ENCODE measurements around the gene MLPH. TPM values are rescaled to one million over a fixed set of nuclear protein-coding genes. Genes with fewer than 3 reads are reported as not detected.

The MLPH gene
- total and polyA plus RNA-seq, 2 of the 4 experiments (the other 2 are of a cell fraction): 13.8 to 21.6 TPM

DNA sequence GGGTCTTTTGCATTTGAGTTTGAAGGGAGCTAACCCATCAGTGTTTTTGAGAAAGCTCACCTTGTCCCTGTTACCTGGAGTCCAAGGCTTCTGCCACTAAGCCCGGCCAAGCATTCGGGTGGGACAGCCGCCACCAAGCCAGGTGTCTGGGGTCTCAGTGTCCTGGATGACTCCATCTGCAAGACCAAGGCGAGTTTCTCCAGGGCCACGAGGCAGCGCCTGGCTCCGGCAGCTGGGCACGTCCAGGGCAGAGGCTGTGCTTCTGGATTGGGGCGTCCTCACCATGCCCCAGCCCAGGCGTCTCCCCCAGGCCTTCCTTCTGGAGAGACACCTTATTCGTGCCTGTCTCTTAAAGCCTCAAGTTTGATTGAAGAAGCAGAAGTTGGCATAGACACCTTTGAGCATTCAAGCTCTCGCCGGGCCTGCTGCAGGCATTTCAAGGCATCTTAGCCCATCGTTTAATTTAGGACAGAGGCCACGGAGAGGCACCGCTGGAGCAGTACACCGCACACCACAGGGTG lies 24.9 kb downstream of the MLPH start:
- Histone ChIP-seq H2BK5ac (ENCODE audit: low read depth, low read length, poor library complexity, severe bottlenecking) (no peak overlapping the region), H3K79me1 (ENCODE audit: low read depth in 1 of 2, low read length in 2 of 2) (peaks cover 2 to 33% of the 10 kb centered on the region in 2 experiments; a peak in 3 of 4 replicates), H3K36me3 (ENCODE audit: control insufficient read depth, insufficient read depth, low read length) (peaks cover 2% of the 10 kb centered on the region; the same call in 1 of the 2 replicates), H3K18ac (ENCODE audit: low read depth, low read length) (peak overlapping the region; percentile 16; the same call in 1 of the 2 replicates), H3K23ac (ENCODE audit: low read depth, low read length) (no peak overlapping the region), H3K27ac (ENCODE audit: insufficient read depth, low read length) (peak overlapping the region; percentile 82; the same call in 1 of the 2 replicates), H4K91ac (ENCODE audit: insufficient read depth, low read depth, low read length) (no peak overlapping the region), H3K9ac (ENCODE audit: low read depth, low read length) (peak overlapping the region; percentile 32; the same call in 1 of the 2 replicates), H3K27me3 (ENCODE audit: control insufficient read depth, insufficient read depth, low read length) (no peaks in the 10 kb centered on the region), H3K56ac (ENCODE audit: extremely low read depth, insufficient read depth, low read length) (no peak overlapping the region), H2AK9ac (replicated peaks; ENCODE audit: low read depth, low read length, poor library complexity) (no peak overlapping the region), H2AK5ac (ENCODE audit: low read depth, low read length) (peak overlapping the region; percentile 22; the same call in 1 of the 2 replicates), H4K5ac (ENCODE audit: low read depth, low read length) (peak overlapping the region; percentile 58; the same call in 1 of the 2 replicates), H2AFZ (replicated peaks; ENCODE audit: low read length, poor library complexity) (no peak overlapping the region), H3K9me1 (ENCODE audit: insufficient read depth, low read length) (0 out of 2 replicates have a peak, but pooled peaks cover 3% of the 10 kb centered on the region), H3K14ac (replicated peaks; ENCODE audit: low read depth, low read length) (no peak overlapping the region), H4K8ac (ENCODE audit: low read depth in 2 of 2, low read length in 2 of 2) (no peak overlapping the region; a peak in 1 of 4 replicates), H3K4me3 (ENCODE audit: insufficient read depth, low read depth, low read length) (no peak overlapping the region), H3K4me2 (ENCODE audit: low read depth, low read length) (no peak overlapping the region; the same call in 1 of the 2 replicates), H3K9me3 (ENCODE audit: control insufficient read depth, insufficient read depth, low read length) (no peaks in the 10 kb centered on the region), H3K4me1 (ENCODE audit: control insufficient read depth, insufficient read depth, low read length) (peaks cover 18% of the 10 kb centered on the region; the same call in 1 of the 2 replicates), H4K20me1 (ENCODE audit: insufficient read depth, low read length) (no peaks in the 10 kb centered on the region), H2BK20ac (ENCODE audit: low read depth, low read length) (peak overlapping the region; percentile 5; the same call in 1 of the 2 replicates), H2BK120ac (ENCODE audit: low read depth, low read length) (no peak overlapping the region), H2BK15ac (ENCODE audit: low read depth, low read length) (no peak overlapping the region), H3K4ac (ENCODE audit: low read depth, low read length) (peak overlapping the region; percentile 32; the same call in 1 of the 2 replicates)
- dilution Hi-C loops (cut with HindIII; ENCODE audit: low sequenced_read_pairs, unreplicated experiment) (no loop called here), in situ Hi-C loops (cut with MboI; ENCODE audit: low sequenced_read_pairs) (loop anchor here (10.0 kb wide), 1 partner anchor 233 kb away; no protein-coding TSS in a partner anchor), intact Hi-C loops (cut with micrococcal nuclease) (loop anchor here (1.0 to 5.0 kb wide), 5 partner anchors 37 to 390 kb away; no protein-coding TSS in a partner anchor)
- WGBS, 2 experiments (ENCODE audit: extremely low coverage in 2 of 2, insufficient read length in 1 of 2): 95% methylated on average over 6 of the region's 17 CpGs; no CpG with 5 or more reads in 1 of the 2 experiments
- POLR2A ChIA-PET (ENCODE audit: unreplicated experiment): no interaction called here
- no peak for TF ChIP-seq MXI1 (IDR thresholded peaks at IDR 0.05; ENCODE audit: borderline replicate concordance, low read depth, low read length)
- TF ChIP-seq FOS (IDR thresholded peaks at IDR 0.05; ENCODE audit: low read depth, low read length): no peak
- no peak for TF ChIP-seq RAD21 (IDR thresholded peaks at IDR 0.05; ENCODE audit: low read length)
- no peak for TF ChIP-seq CHD1 (IDR thresholded peaks at IDR 0.05; ENCODE audit: low read depth, low read length)
- no peak for TF ChIP-seq MAZ (IDR thresholded peaks at IDR 0.05; ENCODE audit: borderline replicate concordance, low read depth, low read length)
- ATAC-seq (ENCODE audit: low read depth): no peak
- CTCF ChIA-PET: interaction anchor here (0.5 to 2.9 kb wide), 20 partner anchors 8 to 419 kb away, joined by 3 to 53 read pairs (median 4); no protein-coding TSS in a partner anchor
- no peak for DNase-seq
- no TSS peak for BruUV-seq (replicated peaks)

All from IMR-90 (cell line).